Stimulated activated CD8-positive, alpha-beta memory T cell treated with anti-CD3 and anti-CD28 coated beads, Interleukin-15, amount 100 ng/mL, for 48 hours (primary cell): Measurements from ENCODE around the gene CLCN6.
A peak's percentile ranks its signal among the peaks of the same experiment; 100 is the strongest.

Experiments used
- DNase-seq, 2 donors: peaks; one replicate each; pipeline ENCODE4 v3.0.0-alpha.2; 2020; ENCODE audit warnings: low read depth in 2 of 2

Gene CLCN6

DNA sequence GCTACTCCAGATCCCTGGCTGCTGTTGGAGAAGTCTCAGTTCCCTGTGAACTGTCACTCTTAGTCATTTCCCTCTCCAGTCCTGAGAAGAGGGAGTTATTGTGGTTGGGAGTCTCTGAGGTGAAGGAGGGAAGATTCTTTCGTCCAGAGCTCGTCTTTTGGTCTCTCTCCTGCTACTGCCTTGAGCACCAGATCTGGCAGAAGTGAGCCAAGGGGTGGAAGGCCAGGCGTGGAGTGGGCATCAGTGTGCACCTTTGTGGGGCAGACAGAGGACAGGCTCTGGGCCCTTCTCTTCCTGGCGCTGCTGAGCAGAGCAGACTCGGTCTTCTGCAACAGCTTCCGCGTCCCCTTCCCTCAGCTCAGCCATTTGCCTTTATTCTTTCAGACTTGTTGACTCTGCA, 19.1 kb downstream of the CLCN6 start:
- DNase-seq, result no peak

DNA sequence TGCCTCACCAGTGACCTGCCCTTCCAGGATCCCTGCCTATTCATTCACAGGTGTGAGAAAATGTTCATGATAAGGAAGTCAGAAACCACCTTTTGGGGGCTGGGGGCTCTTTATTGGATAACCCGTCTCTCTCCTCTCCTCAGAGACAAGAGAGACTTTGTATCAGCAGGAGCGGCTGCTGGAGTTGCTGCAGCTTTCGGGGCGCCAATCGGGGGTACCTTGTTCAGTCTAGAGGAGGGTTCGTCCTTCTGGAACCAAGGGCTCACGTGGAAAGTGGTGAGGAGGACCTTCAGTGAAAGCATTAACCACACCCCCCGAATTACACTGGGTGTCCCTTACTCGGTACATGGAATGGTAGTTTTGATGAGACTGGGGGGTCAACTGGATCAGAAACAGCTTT, 21.0 kb downstream of the CLCN6 start:
- DNase-seq, result no peak

DNA sequence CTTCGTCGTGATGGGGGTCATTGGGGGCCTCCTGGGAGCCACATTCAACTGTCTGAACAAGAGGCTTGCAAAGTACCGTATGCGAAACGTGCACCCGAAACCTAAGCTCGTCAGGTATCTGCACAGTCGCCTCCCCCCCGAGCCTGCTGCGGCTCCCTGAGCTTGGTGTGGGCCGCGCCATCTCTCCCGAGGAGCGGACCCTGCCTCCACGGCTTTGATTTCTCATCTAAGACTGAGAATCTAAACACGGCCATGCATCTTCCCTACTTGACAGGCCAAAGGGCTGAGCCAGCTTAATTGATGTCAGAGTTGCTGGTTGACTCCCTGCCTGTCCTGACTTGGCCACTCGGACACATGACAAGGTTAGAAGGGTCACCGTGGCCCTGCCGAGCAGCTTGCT, 22.5 kb downstream of the CLCN6 start:
- no peak for DNase-seq

DNA sequence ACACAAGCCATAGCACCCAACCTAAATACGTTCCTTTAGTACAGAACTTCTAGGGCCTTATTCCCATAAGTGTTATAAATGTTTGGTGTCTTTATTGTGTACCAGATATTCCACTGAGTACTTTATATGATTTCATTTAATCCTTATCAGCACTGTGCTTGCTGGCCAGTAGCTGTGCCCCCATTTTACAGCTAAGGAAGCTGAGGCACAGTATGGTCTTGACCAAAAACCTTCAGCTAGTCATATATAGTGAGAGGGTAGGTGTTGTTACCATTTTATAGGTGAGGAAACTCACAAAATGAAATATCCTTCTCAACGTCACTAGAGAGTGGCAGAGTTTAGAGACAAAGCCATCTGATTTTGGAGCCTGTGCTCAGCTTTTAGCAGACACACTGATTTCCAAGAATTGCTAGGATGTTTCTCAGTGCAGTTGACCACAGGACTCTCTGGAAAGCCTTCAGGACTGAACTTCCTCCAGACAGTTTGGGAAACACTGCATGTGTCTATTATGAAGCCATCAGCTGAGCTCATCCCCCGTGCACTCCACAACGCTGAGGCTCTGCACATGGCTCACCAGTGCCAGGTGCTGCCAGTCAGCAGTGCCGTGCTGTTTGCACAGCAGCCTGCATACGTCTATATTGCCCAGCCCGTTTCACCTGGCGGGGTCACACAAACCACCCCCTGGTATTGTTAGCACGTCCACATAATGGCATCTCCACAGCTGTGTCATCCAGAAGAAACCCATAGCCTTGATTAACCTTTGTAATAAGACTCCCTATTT, 26.1 kb downstream of the CLCN6 start:
- DNase-seq, result no peak

- DNase-seq, result no peak
These were observed 27.5 kb downstream of the CLCN6 start for GRCh38 chr1:11833497-11833896.

DNA sequence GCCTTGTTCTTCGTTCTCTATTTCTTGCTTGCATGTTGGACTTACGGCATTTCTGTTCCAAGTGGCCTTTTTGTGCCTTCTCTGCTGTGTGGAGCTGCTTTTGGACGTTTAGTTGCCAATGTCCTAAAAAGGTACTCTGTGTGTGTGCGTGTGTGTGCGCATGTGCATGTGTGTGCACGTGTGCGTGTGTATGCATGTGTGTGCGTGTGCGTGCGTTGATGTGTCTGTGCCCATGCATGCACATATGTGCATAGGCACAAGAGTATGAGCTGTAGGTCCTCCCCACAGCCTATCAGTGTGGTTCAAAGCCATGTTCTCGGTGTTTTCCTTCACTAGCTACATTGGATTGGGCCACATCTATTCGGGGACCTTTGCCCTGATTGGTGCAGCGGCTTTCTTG, 27.9 kb downstream of the CLCN6 start:
- DNase-seq, result no peak

GRCh38 chr1:11835441-11836225, 29.6 kb downstream of the CLCN6 start:
- no peak for DNase-seq

- no peak for DNase-seq
These were observed 31.2 kb downstream of the CLCN6 start for GRCh38 chr1:11836955-11837766.

GRCh38 chr1:11837767-11838348, 31.9 kb downstream of the CLCN6 start:
- DNase-seq, result no peak

- DNase-seq, result peak; percentile 35 to 54
These were observed 32.6 kb downstream of the CLCN6 start for GRCh38 chr1:11838349-11839272.

GRCh38 chr1:11839727-11840705, 34.0 kb downstream of the CLCN6 start:
- no peak for DNase-seq

DNA sequence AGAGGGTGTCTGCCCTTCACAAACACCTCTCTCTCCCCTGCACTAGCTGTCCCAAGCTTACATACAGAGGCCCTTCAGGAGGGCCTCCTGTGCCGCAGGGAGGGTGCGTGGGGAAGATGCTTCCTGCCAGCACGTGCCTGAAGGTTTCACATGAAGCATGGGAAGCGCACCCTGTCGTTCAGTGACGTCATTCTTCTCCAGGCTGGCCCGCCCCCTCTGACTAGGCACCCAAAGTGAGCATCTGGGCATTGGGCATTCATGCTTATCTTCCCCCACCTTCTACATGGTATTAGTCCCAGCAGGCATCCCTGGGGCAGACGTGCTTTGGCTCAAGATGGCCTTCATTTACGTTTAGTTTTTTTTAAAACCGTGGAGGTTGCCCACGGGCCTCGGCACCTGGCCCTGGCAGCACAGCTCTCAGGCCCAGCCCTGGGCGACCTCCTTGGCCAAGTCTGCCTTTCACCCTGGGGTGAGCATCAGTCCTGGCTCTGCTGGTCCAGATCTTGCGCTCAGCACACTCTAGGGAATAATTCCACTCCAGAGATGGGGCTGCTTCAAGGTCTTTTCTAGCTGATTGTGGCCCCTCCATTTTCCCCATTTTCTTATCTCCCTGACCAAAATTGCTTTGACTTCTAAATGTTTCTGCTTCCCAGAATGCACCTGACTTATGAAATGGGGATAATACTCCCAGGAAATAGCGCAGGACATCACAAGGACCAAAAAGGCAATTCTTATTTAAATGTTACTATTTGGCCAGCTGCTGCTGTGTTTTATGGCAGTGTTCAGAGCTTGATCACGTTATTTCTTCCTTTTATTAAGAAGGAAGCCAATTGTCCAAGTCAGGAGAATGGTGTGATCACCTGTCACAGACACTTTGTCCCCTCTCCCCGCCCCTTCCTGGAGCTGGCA, 35.5 kb downstream of the CLCN6 start:
- DNase-seq, result no peak

GRCh38 chr1:11842154-11843041, 36.4 kb downstream of the CLCN6 start:
- DNase-seq, result no peak

DNA sequence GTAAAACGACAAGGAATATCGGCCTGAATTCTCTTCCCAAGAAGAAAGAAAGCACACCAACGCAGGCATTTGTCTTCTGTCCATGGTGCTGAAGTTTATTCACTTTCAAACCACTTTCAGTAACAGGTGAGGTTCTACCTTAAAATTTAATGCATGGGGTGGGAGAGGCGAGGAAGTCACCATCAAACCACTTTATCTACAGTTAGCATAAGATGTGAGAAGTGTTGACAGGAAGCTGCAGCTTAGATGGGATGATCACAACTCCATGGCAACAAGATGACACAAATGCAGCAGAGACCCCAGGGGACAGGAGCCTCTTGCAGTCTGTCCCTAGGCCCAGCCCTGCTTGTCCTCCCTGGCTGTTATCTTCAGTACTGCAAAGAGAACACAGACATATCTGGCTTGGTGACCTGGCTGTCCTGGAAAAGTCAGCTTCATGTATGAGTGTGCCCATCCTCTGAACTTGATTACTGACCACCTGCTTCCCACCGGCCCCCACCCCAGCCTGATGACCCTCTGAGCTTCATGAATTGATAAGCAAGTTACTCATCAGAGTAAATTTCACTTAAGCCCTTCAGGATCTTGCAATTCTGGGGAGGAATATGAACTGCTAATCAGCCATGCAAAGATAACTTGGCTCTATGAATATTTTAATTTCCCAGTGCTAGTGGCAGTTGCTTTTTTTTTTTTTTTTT, 39.8 kb downstream of the CLCN6 start:
- DNase-seq, result no peak

- DNase-seq, result no peak
These were observed 41.8 kb downstream of the CLCN6 start, which contains the start of gene NPPA for GRCh38 chr1:11847667-11848372. TSS of gene NPPA (minus strand) at chr1:11847783. CDS start at chr1:11847684, 99 bp downstream.

DNA sequence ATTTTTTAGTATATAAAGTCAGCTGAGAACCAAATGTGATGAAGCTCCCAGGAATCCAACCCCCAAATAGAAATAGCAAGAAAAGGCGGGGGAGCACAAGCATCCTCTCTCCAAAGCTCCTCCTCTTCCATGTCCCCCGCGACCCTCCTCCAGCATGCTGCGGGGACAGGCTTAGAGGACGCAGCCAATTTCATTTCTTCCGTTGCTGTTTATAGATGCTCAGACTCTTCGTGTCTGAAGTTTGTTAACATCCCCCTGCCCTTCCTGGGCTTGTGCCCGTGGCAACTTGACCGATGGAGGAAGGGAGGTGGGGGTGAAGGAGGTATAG, 42.3 kb downstream of the CLCN6 start:
- DNase-seq, result no peak
